ENCODE results near the gene RIPPLY3. TPM values are rescaled to one million over a fixed set of nuclear protein-coding genes. Genes with fewer than 3 reads are reported as not detected.
"Not testable (repeated sequence)": the region's sequence is repeated elsewhere in the genome, so short reads cannot be mapped to it uniquely, and the experiment has no call there.

Gene RIPPLY3
- total RNA-seq, 4 donors from 2014 or later: not detected

DNA sequence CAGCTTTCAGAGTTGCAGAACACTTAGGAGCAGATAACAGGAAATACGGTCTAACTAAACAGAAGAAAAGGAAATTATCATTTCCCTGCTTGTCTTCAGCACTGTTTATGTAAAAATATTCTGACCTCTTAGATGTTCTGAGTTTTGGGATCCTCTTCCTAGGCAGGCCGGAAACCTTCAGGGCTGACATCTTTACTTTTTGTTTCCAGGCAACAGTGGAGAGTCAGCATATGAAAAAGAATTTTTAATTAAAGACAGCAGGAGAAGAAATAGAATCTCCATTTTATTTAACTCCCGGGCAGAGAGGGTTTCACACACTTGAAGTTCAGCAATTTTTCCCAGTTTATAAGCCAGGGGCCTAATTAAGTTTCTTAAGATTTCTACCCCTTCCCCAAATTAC, 5.1 kb upstream of the RIPPLY3 start:
- H3K27ac ChIP-seq: no peak overlapping the region
- H3K27me3 ChIP-seq: peaks cover 0 to 10% (median 9%) of the 10 kb centered on the region in 3 donors
- ATAC-seq (no peak), DNase-seq (no peak)
- H3K36me3 ChIP-seq: no peaks in the 10 kb centered on the region
- in situ Hi-C loops (cut with MboI; ENCODE audit: low sequenced_read_pairs in 4 of 4) (no loop called here), intact Hi-C loops (cut with DNase I; ENCODE audit: low total_unique reads) (no loop called here)
- peaks cover 0 to 7% of the 10 kb centered on the region in 2 donors for H3K4me1 ChIP-seq
- no peak for TF ChIP-seq POLR2A (IDR thresholded peaks at IDR 0.05)
- TF ChIP-seq, protein P1, sequence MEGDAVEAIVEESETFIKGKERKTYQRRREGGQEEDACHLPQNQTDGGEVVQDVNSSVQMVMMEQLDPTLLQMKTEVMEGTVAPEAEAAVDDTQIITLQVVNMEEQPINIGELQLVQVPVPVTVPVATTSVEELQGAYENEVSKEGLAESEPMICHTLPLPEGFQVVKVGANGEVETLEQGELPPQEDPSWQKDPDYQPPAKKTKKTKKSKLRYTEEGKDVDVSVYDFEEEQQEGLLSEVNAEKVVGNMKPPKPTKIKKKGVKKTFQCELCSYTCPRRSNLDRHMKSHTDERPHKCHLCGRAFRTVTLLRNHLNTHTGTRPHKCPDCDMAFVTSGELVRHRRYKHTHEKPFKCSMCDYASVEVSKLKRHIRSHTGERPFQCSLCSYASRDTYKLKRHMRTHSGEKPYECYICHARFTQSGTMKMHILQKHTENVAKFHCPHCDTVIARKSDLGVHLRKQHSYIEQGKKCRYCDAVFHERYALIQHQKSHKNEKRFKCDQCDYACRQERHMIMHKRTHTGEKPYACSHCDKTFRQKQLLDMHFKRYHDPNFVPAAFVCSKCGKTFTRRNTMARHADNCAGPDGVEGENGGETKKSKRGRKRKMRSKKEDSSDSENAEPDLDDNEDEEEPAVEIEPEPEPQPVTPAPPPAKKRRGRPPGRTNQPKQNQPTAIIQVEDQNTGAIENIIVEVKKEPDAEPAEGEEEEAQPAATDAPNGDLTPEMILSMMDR (IDR thresholded peaks at IDR 0.05 in 4 of 5, conservative IDR thresholded peaks at IDR 0.05 in 1 of 5): no peak
- H3K4me3 ChIP-seq: no peak overlapping the region
- H3K9me3 ChIP-seq: no peaks in the 10 kb centered on the region

DNA sequence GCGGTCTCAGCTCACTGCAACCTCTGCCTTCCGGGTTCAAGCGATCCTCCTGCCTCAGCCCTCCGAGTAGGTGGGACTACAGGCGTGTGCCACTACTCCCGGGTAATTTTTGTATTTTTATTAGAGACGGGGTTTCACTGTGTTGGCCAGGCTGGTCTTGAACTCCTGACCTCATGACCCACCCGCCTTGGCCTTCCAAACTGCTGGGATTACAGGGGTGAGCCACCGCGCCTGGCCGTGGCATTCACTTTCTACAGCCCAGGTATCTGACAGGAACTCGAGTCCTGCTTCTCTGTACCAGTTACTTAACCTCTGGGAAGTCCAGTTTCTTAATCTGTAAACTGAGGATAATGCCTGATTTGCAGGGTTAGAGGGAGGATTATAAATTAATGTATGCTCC, 3.7 kb upstream of the RIPPLY3 start:
- H3K36me3 ChIP-seq; intact Hi-C loops (cut with DNase I; ENCODE audit: low total_unique reads); in situ Hi-C loops (cut with MboI; ENCODE audit: low sequenced_read_pairs in 4 of 4); H3K9me3 ChIP-seq; H3K4me3 ChIP-seq; ATAC-seq; DNase-seq; H3K27ac ChIP-seq: not testable (repeated sequence)
- Histone ChIP-seq H3K27me3 (peaks cover 10 to 23% (median 20%) of the 10 kb centered on the region in 3 donors), H3K4me1 (peaks cover 0 to 11% of the 10 kb centered on the region in 2 donors)

GRCh38 chr21:37003917-37004316, 2.6 kb upstream of the RIPPLY3 start:
- in situ Hi-C loops (cut with MboI; ENCODE audit: low sequenced_read_pairs in 4 of 4); H3K9me3 ChIP-seq; H3K4me3 ChIP-seq; ATAC-seq; H3K36me3 ChIP-seq; DNase-seq; intact Hi-C loops (cut with DNase I; ENCODE audit: low total_unique reads); H3K27ac ChIP-seq: not testable (repeated sequence)
- peaks cover 0 to 11% of the 10 kb centered on the region in 2 donors for H3K4me1 ChIP-seq
- H3K27me3 ChIP-seq: peaks cover 20 to 32% (median 31%) of the 10 kb centered on the region in 3 donors

DNA sequence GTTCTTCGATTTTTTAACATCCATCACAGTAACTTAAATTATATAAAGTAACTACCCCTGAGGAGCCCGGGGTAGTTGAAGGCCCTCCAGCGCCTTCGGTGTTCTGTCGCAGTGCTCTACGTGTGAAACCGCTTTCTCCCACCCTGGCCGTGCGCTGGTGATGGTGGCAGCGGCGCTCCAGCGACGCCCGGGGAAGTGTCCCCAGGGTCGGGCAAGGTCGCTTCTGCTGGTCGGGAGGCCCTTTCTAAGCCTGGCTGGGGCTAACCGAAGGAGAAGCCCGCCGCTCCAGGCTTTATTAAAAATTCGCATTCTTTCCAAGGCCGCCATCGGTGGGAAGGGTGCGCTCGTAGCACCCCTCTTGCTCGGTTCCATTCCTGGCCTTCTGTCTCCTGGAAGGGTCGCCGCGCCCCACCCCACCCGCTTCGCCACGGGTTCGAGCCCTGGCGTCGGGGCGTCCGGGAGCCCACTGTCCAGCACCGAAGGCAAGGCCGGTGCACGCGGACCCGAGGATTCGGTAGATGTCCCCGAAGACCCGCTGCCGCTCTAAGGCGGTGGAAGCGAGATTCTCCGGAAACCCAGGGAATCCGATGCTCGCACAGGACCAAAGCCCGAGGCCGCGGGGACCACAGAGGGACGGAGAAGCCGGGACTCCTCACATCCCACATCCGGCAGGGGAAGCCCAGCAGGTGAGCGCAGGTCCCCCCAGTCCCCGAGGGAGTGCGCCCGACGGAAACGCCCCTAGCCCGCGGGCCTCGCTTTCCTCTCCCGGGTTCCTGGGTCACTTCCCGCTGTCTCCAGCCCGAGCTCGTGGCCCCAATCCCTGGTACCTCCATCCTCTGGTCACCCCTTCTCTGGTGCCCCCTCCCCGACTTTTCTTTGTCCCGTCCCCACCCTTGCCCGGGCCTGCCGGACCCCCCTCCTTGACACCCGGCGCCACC, 685 bp upstream of the RIPPLY3 start:
- peak overlapping the region; percentile 47 to 55 (median 51) for H3K4me3 ChIP-seq
- TF ChIP-seq, protein P1 (IDR thresholded peaks at IDR 0.05 in 4 of 5, conservative IDR thresholded peaks at IDR 0.05 in 1 of 5): no peak
- no peak for TF ChIP-seq POLR2A (IDR thresholded peaks at IDR 0.05)
- no peaks in the 10 kb centered on the region for H3K9me3 ChIP-seq
- in situ Hi-C loops (cut with MboI; ENCODE audit: low sequenced_read_pairs in 4 of 4): no loop called here
- no peak overlapping the region for H3K27ac ChIP-seq
- ATAC-seq: no peak
- DNase-seq: no peak
- H3K27me3 ChIP-seq: peaks cover 21 to 34% (median 32%) of the 10 kb centered on the region in 3 donors
- no peaks in the 10 kb centered on the region for H3K36me3 ChIP-seq
- intact Hi-C loops (cut with DNase I; ENCODE audit: low total_unique reads): no loop called here
- peaks cover 3 to 11% of the 10 kb centered on the region in 2 donors for H3K4me1 ChIP-seq

DNA sequence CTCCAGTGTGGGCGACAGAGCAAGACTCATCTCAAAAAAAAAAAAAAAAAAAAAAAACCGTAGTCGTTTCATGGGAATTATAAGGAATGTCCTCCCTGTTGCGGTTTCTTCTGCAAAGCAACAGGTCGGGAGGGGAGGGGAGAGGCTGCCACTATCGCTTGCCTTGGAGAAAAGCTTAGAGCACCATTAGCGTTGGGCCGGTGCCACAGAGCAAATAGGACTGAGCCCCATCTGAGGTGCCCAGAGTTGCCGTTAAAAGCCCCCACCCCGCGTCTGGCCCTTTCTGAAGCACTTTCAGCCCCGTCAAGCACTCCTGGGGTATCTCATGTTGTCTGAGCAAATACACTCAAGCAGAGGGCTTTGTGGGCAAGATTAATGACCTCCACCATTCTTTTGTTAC, 2.2 kb downstream of the RIPPLY3 start:
- TF ChIP-seq, protein P1 (IDR thresholded peaks at IDR 0.05 in 4 of 5, conservative IDR thresholded peaks at IDR 0.05 in 1 of 5): no peak
- no peak for TF ChIP-seq POLR2A (IDR thresholded peaks at IDR 0.05)
- in situ Hi-C loops (cut with MboI; ENCODE audit: low sequenced_read_pairs in 4 of 4): no loop called here
- H3K27ac ChIP-seq: no peak overlapping the region
- peaks cover 25 to 34% (median 32%) of the 10 kb centered on the region in 3 donors for H3K27me3 ChIP-seq
- intact Hi-C loops (cut with DNase I; ENCODE audit: low total_unique reads): no loop called here
- no peak overlapping the region for H3K4me3 ChIP-seq
- ATAC-seq (no peak), DNase-seq (no peak)
- peaks cover 3 to 11% of the 10 kb centered on the region in 2 donors for H3K4me1 ChIP-seq
- no peaks in the 10 kb centered on the region for H3K36me3 ChIP-seq
- no peaks in the 10 kb centered on the region for H3K9me3 ChIP-seq
